PFSK-1 (cell line): Measurements from ENCODE around the gene HEPACAM.

Experiments
- FOXP2 ChIP-seq: optimal IDR thresholded peaks from 2 replicates; pipeline ENCODE3; 2011; ENCODE audit warnings: borderline replicate concordance, control low read depth, inconsistent platforms; ENCODE audit not compliant: insufficient read depth; ENCODE audit errors: extremely low read length, extremely low read depth
- POLR2AphosphoS5 ChIP-seq: IDR thresholded peaks from 2 replicates; pipeline ENCODE4 v1.6.1; 2012; ENCODE audit warnings: low read depth, mild to moderate bottlenecking, control low read depth, low read length, moderate library complexity
- REST ChIP-seq, 2 experiments: IDR thresholded peaks; 2 replicates each; pipeline versions ENCODE4 v1.6.1 to v1.8.0; 2011 to 2012; ENCODE audit warnings: low read depth in 2 of 2, low read length in 2 of 2, control low read depth in 1 of 2, inconsistent platforms in 1 of 2, mild to moderate bottlenecking in 1 of 2, moderate library complexity in 1 of 2; ENCODE audit not compliant: insufficient read depth in 1 of 2
- TAF1 ChIP-seq: IDR thresholded peaks from 2 replicates; pipeline ENCODE4 v1.6.1; 2012; ENCODE audit warnings: low read length, control low read depth, borderline replicate concordance; ENCODE audit not compliant: insufficient read depth

GRCh38 chr11:124890151-124890550 is 45.7 kb downstream of the HEPACAM start:
- TF ChIP-seq POLR2AphosphoS5 (no peak), FOXP2 (no peak), REST (IDR thresholded peaks at IDR 0.05; ENCODE audit: insufficient read depth in 1 of 2, low read depth in 2 of 2, low read length in 2 of 2) (no peak), TAF1 (no peak)
